Neural cell (in vitro differentiated cells): ENCODE data around the gene RBM48.

Experiments used
- EP300 ChIP-seq: fragments of 450-650 bp; conservative IDR thresholded peaks from 2 replicates; pipeline ENCODE4 v1.6.1; 2014; ENCODE audit warnings: antibody characterized with exemption, mild to moderate bottlenecking, moderate library complexity; ENCODE audit not compliant: poor library complexity, severe bottlenecking
- EZH2 ChIP-seq: fragments of 200-600, 300-800 bp; shearing (Covaris generic), sonication (generic); IDR thresholded peaks from 2 replicates; pipeline ENCODE4 v1.6.1; 2014; ENCODE audit warnings: antibody characterized with exemption, low read length, borderline replicate concordance, mild to moderate bottlenecking; ENCODE audit not compliant: insufficient read depth, poor library complexity, severe bottlenecking
- MXI1 ChIP-seq: fragments of 450-650 bp; conservative IDR thresholded peaks from 2 replicates; pipeline ENCODE4 v1.6.1; 2014; ENCODE audit warnings: antibody characterized with exemption, mild to moderate bottlenecking; ENCODE audit not compliant: poor library complexity, severe bottlenecking
- POLR2AphosphoS5 ChIP-seq: IDR thresholded peaks from 2 replicates; pipeline ENCODE4 v1.6.1; 2012
- SMC3 ChIP-seq: fragments of 450-650 bp; conservative IDR thresholded peaks from 2 replicates; pipeline ENCODE4 v1.6.1; 2014; ENCODE audit warnings: antibody characterized with exemption, mild to moderate bottlenecking, moderate library complexity; ENCODE audit not compliant: poor library complexity
- TF ChIP-seq, protein P1 (sequence below): fragments of 450-650 bp; IDR thresholded peaks from 2 replicates; pipeline ENCODE4 v1.5.1; 2014; ENCODE audit warnings: antibody characterized with exemption, mild to moderate bottlenecking, moderate library complexity; ENCODE audit not compliant: poor library complexity, severe bottlenecking
- TF ChIP-seq, protein P2 (sequence below): IDR thresholded peaks from 2 replicates; pipeline ENCODE4 v1.6.1; 2012; ENCODE audit warnings: borderline replicate concordance

DNA sequence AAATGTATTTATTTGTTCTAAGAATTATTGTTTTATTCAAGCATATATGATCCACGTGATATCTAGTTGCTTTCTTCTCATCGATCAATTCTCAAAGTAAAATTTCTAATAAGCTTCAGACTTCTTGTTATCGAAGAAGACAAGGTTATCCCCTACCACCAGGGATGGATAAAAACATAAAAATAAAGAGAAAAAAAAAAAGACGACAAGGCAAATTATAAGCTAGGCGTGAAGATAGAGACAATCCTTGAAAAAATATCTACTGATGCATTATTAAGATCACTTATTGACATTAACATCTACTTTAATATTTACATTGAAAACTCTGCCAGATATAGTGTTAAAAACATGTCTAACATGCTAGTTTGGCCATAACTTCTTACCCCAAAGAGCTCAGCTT is 19.6 kb upstream of the RBM48 start:
- TF ChIP-seq EP300 = no peak
- TF ChIP-seq, protein P1, sequence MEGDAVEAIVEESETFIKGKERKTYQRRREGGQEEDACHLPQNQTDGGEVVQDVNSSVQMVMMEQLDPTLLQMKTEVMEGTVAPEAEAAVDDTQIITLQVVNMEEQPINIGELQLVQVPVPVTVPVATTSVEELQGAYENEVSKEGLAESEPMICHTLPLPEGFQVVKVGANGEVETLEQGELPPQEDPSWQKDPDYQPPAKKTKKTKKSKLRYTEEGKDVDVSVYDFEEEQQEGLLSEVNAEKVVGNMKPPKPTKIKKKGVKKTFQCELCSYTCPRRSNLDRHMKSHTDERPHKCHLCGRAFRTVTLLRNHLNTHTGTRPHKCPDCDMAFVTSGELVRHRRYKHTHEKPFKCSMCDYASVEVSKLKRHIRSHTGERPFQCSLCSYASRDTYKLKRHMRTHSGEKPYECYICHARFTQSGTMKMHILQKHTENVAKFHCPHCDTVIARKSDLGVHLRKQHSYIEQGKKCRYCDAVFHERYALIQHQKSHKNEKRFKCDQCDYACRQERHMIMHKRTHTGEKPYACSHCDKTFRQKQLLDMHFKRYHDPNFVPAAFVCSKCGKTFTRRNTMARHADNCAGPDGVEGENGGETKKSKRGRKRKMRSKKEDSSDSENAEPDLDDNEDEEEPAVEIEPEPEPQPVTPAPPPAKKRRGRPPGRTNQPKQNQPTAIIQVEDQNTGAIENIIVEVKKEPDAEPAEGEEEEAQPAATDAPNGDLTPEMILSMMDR = no peak
- no peak for TF ChIP-seq SMC3
- TF ChIP-seq MXI1 = no peak
- TF ChIP-seq, protein P2, sequence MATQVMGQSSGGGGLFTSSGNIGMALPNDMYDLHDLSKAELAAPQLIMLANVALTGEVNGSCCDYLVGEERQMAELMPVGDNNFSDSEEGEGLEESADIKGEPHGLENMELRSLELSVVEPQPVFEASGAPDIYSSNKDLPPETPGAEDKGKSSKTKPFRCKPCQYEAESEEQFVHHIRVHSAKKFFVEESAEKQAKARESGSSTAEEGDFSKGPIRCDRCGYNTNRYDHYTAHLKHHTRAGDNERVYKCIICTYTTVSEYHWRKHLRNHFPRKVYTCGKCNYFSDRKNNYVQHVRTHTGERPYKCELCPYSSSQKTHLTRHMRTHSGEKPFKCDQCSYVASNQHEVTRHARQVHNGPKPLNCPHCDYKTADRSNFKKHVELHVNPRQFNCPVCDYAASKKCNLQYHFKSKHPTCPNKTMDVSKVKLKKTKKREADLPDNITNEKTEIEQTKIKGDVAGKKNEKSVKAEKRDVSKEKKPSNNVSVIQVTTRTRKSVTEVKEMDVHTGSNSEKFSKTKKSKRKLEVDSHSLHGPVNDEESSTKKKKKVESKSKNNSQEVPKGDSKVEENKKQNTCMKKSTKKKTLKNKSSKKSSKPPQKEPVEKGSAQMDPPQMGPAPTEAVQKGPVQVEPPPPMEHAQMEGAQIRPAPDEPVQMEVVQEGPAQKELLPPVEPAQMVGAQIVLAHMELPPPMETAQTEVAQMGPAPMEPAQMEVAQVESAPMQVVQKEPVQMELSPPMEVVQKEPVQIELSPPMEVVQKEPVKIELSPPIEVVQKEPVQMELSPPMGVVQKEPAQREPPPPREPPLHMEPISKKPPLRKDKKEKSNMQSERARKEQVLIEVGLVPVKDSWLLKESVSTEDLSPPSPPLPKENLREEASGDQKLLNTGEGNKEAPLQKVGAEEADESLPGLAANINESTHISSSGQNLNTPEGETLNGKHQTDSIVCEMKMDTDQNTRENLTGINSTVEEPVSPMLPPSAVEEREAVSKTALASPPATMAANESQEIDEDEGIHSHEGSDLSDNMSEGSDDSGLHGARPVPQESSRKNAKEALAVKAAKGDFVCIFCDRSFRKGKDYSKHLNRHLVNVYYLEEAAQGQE = no peak
- no peak for TF ChIP-seq EZH2
- TF ChIP-seq POLR2AphosphoS5 = no peak
